DMS114 treated with DMSO at 0.1 percent for 48 hours (cell line): ENCODE results near the gene RPP21.

Experiments used
- DNase-seq: peaks from one replicate; lab custom pipeline; 2025; ENCODE audit not compliant: unreplicated experiment; lab: John Stamatoyannopoulos, UW

Gene RPP21

DNA sequence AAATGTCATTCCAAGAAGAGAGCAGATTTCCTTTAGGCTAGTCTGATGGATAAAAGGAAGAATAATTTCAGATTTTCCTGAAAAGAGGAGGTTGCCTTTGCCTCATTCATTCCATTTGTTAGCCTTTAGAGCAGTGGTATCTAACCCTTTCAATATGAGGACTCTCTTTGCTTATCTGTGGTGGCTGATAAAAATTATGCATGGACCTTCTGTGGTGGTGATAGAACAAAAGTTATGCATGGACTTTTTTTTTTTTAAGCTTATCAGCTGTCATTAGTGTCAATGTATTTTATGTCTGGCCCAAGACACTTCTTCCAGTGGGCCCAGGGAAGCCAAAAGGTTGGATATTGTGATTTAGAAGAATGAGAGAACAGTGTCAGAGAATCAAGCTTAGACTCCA, 16.6 kb upstream of the RPP21 start:
- no peak for DNase-seq

DNA sequence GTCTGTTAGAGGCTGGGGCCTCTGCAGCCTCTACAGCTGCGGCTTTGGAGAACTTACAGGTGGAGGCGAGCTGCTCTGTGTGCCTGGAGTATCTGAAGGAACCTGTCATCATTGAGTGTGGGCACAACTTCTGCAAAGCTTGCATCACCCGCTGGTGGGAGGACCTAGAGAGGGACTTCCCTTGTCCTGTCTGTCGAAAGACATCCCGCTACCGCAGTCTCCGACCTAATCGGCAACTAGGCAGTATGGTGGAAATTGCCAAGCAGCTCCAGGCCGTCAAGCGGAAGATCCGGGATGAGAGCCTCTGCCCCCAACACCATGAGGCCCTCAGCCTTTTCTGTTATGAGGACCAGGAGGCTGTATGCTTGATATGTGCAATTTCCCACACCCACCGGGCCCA, 15.6 kb upstream of the RPP21 start:
- no peak for DNase-seq

DNA sequence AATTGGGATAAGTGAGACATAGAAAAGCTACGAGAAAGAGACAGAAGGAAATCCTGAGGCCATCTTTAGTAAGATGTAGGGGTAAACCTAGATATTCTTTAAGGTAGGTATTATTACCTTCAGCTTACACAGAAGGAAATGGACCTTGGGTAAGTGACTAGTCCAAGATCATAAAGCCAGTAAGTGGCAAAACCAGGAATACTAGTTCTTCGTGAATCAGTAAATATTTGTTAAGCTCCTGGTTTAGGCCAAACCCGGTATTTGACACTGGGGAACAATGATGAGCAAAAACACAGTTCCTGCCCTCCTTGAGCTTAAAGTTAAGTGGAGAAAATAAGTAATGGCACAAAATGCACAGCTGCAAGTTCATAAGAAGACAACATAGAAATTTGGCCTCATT, 13.0 kb upstream of the RPP21 start:
- DNase-seq, result no peak

DNA sequence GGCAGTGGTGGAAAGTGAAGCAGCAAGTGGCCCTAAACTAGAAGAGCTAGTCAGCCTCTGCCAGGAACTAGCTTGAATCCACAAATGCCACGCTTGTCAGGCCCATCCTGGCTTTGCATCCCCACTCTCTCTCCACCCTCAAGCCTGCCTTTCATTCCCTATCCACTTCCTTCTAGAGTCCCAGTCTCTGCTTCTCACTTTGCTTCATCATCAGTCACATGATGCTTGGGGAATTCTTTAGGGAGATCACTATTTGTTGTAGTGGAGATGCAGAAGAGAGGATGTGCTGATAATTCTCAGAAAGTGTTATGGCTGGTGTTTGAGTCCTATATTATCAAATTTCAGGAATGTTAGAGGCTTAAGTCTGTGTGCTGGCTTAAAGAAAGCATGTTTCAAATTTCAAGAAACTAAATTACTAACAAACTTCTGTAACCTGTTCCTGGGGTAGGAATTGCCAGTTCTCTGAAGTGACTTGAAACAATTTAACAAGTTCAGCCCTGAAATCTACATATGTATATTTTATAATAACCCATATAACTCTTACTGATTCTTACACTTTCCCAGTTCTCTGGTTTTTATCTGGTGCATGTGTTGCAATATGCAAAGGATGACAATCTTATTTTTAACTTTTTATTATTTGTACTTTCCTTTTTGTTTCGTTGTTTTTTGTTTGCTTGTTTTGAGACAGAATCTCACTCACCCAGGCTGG, 10.7 kb upstream of the RPP21 start:
- no peak for DNase-seq

DNA sequence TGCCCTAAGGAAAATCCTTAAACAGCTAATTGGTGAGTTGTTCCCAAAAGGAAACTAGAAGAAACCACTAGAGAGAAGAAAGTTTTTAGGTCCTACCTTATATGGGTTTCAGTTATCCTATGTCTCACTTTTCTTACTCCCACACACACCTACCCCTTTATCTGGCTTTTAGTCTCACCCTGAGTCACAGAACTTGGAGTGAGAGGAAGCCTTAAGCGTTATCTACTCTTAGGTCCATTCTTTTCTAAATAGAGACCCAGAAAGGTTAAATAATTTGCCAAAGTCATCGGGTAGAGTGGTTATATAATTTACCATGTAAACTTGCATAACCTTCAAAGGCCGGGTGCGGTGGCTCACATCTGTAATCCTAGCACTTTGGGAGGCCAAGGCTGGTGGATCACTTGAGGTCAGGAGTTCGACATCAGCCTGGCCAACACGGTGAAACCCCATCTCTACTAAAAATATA, 4.3 kb upstream of the RPP21 start:
- DNase-seq, result no peak

DNA sequence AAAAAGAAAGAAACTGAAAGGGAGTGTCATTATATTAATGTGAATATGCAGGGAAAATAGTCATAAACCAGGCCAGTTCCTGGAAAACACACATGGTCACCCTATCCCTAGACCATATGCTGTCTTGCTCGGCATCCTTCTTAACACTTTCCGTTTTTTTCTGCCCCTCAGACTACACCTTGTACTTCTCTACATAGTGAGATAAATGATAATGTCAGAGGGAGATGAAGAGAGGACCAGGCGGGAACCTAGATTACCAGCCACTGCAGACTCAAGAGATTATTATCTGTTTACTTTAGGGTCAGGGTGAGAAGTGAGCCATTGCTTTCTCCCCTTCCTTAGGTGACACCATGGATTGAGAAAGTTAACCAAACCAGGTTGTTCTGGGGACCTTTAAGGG, 3.7 kb upstream of the RPP21 start:
- no peak for DNase-seq

DNA sequence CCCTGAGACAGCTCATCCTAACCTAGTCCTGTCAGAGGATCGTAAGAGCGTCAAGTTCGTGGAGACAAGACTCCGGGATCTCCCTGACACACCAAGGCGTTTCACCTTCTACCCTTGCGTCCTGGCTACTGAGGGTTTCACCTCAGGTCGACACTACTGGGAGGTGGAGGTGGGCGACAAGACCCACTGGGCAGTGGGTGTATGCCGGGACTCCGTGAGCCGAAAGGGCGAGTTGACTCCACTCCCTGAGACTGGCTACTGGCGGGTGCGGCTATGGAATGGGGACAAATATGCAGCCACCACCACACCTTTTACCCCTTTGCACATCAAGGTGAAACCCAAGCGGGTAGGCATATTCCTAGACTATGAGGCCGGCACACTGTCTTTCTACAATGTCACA, 3.2 kb upstream of the RPP21 start:
- DNase-seq, result no peak

DNA sequence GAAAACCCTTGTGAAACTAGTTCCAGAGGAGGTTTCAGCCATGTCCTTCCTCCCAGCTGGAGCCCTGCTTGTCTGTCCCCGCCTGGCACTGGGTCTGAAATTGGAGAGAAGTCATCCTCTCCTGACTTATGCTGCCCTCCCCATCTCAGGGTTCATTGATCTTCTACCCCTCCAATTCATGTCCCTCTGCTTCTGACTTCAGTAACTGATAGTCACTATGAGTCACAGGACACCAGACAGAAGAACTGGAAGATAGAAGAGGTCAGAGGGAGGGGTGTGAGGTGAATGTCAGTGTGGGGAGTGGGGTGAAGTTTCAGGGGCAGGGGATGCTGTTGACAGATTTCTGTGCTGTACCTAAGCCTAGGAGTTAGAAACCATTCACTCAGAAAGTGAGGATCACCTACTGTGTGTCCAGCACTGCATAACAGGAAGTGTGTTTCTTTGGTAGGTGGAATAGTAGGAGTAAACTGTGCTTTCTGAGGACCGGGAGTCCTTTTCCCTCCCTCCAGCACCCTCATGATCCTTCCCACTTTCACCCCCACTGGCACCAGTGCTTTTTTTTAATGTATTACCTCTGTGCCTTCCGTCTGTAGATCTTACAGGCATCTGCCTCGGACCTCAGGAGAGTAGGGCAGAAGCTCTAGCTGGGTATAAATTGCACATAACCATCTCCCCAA, 627 bp upstream of the RPP21 start:
- DNase-seq, result no peak

DNA sequence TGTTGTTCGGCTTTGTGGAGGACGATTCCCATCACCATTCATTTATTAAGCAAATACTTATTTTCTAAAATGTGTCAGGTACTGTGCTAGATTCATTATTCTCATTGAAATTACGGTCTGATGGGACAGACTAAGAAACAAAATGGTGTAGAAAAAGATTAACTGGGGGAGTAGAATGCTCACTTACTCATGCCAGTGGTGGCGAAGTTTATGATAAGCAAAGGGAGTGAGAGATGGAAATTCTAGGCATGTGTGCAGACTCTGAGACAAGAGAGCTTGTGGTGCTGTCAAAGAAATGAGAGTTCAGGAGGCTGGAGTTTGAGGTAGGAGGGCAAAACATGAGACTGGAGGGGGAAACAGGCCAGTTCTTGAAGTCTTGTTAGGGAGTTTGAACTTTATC, 896 bp downstream of the RPP21 start:
- no peak for DNase-seq

DNA sequence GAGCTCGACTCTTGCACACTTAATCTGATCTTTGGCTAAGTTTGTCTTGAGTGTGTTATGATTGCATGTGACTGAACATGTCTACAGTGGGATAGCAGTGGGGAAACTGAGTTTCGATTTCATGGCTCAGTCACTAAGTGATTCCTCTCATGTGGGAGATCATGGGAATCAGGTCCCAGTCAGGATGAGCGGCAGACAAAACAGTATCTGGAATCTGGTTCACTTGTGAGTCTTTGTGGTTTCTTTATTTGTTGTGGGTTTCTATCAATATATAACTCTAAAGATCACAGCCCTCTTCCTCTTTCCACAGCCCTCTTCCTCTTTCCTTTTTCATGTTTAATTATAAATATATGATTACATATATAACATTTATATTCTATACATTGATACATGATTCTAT, 4.0 kb downstream of the RPP21 start:
- DNase-seq, result no peak

DNA sequence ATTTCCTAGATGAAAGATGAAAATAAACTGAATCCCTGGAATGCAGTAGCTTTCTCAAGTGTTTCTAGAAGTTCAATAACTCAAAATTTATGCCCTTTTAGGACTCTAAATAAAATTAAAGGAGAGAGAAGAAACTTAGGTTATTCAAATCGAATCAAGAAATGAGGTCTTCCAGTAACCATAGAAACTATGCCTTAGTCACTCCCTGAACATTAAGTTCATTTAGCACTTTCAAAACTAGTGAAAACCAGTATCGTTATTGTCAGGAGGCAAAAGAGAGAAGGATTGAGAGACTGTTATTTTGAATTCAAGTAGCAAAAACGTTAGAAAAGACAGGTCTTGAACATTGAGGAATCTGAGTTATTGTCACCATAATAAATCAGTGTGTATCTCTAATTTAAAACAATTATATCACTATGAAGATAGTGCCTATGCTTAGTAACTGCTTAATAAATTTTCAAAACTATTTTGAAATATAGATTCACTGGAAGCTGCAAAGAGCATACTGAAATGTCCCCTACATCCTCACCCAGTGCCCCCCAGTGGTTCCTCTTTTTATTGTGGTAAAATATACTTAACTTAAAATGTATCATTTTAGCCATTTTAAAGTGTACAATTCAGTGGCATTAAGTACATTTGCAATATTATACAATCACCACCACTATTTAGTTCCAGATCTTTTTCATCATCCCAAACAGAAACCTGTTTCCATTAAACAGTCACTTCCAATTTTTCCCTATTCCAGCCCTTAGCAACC, 4.6 kb downstream of the RPP21 start:
- no peak for DNase-seq

DNA sequence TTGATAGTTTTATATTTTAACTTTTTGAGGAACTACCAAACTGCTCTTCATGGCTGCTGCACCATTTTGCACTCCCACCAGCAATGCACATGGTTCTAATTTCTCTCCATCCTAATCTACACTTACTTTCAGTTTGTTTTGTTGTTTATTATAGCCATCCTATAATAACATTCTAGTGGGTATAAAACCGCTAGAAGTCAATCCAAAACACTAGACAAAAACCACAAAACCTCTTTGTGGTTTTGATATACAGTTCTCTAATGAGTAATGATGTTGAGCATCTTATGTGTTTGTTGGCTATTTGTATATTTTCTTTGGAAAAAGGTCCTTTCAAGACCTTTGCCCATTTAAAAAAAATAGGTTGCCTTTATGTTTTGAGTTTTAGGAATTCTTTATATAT, 5.6 kb downstream of the RPP21 start:
- no peak for DNase-seq

DNA sequence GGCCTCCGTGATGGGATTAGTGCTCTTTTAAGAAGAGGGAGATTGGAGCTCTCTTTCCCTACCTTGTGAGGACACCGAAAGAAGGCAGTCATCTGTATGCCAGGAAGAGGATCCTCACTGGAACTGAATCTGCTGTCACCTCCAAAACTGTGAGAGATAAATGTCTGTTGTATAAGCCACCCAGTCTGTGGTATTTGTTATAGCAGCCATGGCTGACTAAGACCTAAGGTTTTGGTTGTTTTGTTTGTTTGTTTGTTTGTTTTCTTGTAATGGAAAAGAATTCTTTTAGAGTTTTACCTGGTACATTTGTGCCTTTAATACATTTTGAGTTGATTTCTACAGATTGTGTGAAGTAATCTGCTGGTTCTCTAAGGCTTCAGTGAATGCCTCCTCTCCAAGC, 7.6 kb downstream of the RPP21 start:
- DNase-seq, result no peak

DNA sequence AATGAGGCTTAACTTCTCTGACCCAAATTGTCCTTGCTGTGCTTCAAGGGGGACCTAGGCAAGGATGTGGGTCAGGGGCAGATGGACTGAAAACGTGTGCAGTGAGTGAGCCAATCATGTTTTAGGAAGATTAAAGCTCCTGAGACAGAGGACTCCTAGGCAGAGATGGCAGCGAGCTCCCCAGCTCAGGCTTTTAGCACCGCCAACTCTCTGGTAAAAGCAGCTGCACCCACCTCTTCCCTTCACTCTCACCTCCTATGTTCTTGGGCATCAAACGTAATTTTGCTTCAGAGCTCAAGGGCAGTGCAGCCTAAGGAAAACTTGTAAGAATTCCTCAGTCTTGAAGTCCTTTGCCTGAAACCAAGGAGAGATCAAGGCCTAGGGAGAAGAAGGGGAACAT, 10.3 kb downstream of the RPP21 start:
- no peak for DNase-seq

DNA sequence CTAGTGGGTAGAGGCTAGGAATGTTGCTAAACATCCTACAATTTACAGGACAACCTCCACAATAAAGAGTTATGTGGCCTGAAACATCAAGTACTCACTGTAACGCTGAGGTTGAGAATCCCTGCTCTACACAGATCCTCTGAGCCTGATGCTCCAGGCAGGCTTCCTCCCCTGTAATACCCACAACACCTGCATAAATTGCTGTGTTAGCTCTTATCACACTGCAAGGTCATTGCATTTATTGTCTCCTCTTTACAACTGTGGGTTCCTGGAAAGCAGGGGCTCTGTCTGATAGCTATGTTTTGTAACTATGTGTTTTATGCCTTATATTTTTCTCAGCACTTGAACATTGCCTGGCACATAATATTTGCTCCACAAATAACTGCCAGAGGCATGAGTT, 11.6 kb downstream of the RPP21 start:
- no peak for DNase-seq

DNA sequence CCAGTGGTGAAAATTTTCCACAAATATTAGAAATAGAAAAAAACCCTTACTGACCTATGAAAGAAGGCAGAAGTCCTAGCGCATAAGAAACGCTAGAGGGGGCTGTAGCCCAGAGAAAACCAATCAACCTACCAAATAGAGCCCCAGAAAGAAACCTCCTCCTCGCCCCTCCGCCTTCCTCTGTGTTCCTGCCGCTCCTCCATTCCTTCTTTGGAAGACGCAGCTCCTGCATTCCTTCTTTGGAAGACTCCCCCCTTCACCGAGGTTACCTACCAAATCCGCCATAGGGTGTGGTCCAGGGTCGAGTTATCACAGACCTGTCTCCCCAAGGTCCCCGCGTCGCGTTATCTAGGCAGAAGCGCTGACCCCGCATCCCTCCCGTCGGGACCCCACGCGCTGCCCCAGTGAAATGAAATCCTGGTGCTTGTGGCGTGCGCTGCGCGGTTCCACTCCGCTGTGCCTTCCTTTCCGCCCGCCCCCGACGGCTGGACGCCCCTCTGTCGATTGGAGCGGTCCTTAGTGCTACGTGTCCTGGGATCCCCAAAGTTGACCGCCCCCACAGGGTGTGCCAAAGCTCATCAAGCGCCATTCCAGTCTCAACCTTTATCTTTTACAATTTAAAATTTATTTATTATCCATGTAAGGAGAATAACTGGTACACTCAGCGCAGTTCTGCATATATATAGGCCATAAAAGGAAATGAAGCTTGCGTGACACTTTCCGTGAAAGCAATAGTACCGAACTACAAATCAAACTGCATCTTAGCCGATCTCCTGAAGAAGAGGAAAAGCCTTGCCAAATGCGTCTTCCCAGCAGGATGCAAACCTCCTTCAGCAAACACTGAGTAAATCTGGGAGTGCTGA, 13.0 kb downstream of the RPP21 start:
- peak; percentile 92 for DNase-seq

DNA sequence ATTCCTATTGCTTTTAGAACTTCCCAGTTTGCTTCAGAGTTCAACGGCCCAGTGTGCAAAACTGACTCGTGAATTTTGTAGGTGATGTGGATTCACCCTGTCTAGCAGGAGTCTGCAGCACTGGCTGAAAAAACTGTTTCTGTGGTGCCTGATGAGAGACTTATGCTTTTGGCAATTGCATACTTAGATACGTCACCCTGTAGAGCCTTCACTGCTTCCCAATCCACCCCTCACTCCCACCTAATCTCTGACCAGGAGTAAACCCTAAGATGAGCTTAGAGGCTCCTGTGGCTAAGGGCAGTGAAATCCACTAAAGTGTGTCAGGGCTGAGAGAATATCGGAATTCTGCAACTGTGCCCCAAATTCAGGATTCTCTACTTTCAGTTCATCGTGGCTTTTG, 14.3 kb downstream of the RPP21 start:
- DNase-seq, result no peak

DNA sequence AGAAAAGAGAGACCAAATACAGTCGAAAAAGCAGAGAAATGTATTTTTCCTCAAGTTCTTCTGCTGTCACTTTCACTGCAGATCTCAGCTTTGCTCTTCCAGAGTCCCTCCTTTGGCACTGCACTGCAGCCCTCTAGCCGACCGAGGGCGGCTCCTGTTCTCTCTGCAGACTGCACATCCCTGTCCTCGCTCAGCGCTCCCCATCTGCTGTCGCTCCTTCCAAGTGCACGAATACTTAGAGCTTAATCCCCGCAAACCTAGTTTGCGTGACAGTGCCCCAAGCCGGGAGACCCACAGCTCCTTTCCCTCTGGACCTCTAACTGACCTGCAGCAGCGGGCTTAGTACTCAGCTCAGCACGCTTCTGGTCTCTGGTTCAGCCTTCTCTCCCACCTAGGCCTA, 15.2 kb downstream of the RPP21 start:
- DNase-seq, result no peak

DNA sequence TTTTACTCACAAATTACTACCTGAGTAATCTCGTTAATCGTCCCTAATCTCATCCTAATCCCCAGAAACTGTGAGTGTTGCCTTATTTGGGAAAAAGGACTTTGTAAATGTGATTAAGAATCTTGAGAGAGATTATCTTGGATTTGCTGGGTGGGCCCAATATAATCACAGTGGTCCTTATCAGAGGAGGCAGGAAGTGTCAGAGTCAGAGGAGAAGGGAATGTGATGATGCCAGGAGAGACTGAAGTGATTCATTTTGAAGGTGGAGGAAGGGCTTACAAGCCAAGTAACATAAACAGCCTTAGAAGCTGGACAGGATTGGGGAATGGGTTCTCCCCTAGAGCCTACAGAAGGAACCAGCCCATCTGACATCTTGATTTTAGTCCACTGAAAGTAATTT, 16.7 kb downstream of the RPP21 start:
- DNase-seq, result no peak

DNA sequence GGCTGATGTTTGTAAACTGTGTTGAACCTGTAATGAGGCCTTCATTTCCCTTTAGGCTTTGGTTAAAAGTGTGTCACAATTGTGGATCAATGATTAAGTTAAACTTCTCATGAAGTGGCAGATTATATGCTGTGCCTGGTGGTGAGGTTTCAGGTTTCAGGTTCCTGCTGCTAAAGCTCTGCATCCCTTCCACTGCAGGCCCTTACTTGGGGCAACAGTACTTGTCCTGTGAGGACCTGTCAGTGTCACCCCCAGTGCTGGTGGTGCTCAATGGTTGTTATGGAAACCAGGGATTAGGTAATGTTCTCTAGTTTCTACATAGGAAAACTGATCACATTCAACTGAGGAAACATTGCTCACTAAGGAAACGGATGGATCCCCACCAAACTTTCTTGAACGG, 18.5 kb downstream of the RPP21 start:
- no peak for DNase-seq

DNA sequence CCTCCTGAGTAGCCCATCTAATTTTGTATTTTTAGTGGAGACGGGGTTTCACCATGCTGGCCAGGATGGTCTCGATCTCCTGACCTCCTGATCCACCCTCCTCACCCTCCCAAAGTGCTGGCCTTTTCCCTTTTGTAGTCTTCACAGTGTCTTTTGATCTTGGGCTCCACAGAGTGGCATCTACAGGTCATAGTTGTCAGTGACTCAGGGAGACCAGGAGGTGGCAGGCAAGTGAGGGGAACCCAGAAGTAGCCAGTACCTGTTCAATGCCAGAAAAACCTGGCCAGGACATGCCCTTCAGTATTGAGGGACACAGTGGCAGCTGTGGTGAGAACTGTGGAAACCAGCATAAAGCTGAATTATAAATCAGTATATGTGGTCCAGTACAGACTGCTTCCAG, 19.6 kb downstream of the RPP21 start:
- no peak for DNase-seq
